ENCODE results near the gene PGA5. TPM values are rescaled to one million over a fixed set of nuclear protein-coding genes. Genes with fewer than 3 reads are reported as not detected.
A peak's percentile ranks its signal among the peaks of the same experiment; 100 is the strongest.

PGA5 gene
- total RNA-seq, 3 donors from 2014 or later (not counting 1 experiment from before 2014, with no cell fraction given): not detected

DNA sequence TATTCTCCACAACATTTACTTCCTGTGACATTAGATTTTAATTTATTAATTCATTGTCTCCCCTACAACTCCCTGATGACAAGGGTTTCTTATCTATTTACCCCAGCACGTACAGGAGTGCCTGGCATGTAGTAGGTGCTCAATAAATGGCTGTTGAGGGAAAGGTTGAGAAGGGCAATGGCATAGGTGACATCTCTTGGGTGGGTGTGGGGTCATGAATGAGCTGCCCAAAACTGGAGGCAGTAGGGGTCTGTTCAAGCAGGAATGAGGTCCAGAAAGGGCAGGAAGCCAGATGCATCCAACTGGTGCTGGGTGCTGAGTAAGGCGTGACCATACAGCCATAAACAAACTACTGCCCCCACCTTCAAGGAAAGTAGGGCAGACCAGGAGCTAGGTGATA is 51.4 kb downstream of the PGA5 start:
- Mint-ChIP-seq H3K27ac (no peak overlapping the region), H3K4me1 (peaks cover 14 to 20% of the 10 kb centered on the region in 2 donors), H3K9me3 (no peaks in the 10 kb centered on the region), H3K36me3 (no peaks in the 10 kb centered on the region), H3K27me3 (ENCODE audit: low read depth in 2 of 2) (peaks cover 0 to 15% of the 10 kb centered on the region in 2 donors), H3K4me3 (peak overlapping the region; percentile 38)
- Histone ChIP-seq H3K27ac (ENCODE audit: low read length) (no peak overlapping the region), H3K36me3 (ENCODE audit: control insufficient read depth, insufficient read depth, low read length) (no peaks in the 10 kb centered on the region), H3K9me3 (ENCODE audit: control insufficient read depth, insufficient read depth, low read length) (no peaks in the 10 kb centered on the region), H3K4me3 (ENCODE audit: low read length) (no peak overlapping the region), H3K27me3 (ENCODE audit: control insufficient read depth, insufficient read depth, low read length) (peaks cover 9% of the 10 kb centered on the region), H3K4me1 (ENCODE audit: control insufficient read depth, insufficient read depth, low read length) (peaks cover 22% of the 10 kb centered on the region)
- no peak for ATAC-seq
- 100% methylated on average over 2 of the region's 2 CpGs for WGBS (ENCODE audit: insufficient coverage)
- no peak for DNase-seq
- intact Hi-C loops (cut with micrococcal nuclease): no loop called here
- TF ChIP-seq, protein P1, sequence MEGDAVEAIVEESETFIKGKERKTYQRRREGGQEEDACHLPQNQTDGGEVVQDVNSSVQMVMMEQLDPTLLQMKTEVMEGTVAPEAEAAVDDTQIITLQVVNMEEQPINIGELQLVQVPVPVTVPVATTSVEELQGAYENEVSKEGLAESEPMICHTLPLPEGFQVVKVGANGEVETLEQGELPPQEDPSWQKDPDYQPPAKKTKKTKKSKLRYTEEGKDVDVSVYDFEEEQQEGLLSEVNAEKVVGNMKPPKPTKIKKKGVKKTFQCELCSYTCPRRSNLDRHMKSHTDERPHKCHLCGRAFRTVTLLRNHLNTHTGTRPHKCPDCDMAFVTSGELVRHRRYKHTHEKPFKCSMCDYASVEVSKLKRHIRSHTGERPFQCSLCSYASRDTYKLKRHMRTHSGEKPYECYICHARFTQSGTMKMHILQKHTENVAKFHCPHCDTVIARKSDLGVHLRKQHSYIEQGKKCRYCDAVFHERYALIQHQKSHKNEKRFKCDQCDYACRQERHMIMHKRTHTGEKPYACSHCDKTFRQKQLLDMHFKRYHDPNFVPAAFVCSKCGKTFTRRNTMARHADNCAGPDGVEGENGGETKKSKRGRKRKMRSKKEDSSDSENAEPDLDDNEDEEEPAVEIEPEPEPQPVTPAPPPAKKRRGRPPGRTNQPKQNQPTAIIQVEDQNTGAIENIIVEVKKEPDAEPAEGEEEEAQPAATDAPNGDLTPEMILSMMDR (IDR thresholded peaks at IDR 0.05): no peak

- ATAC-seq (peak; percentile 39 to 47 (median 46)), DNase-seq (peak; percentile 19 to 31)
- Mint-ChIP-seq H3K36me3 (no peaks in the 10 kb centered on the region), H3K27ac (no peak overlapping the region), H3K9me3 (no peaks in the 10 kb centered on the region), H3K4me3 (peak overlapping the region; percentile 81), H3K4me1 (peaks cover 31 to 38% of the 10 kb centered on the region in 2 donors), H3K27me3 (ENCODE audit: low read depth in 2 of 2) (peaks cover 0 to 15% of the 10 kb centered on the region in 2 donors)
- Histone ChIP-seq H3K4me1 (ENCODE audit: control insufficient read depth, insufficient read depth, low read length) (peaks cover 32% of the 10 kb centered on the region), H3K9me3 (ENCODE audit: control insufficient read depth, insufficient read depth, low read length) (no peaks in the 10 kb centered on the region), H3K27ac (ENCODE audit: low read length) (no peak overlapping the region), H3K36me3 (ENCODE audit: control insufficient read depth, insufficient read depth, low read length) (peaks cover under 1% of the 10 kb centered on the region), H3K27me3 (ENCODE audit: control insufficient read depth, insufficient read depth, low read length) (peaks cover 9% of the 10 kb centered on the region), H3K4me3 (ENCODE audit: low read length) (peak overlapping the region; percentile 10)
- TF ChIP-seq, protein P1 (IDR thresholded peaks at IDR 0.05): no peak
- WGBS (ENCODE audit: insufficient coverage): 1% methylated on average over 60 of the region's 60 CpGs
- intact Hi-C loops (cut with micrococcal nuclease): no loop called here
Measured at GRCh38 chr11:61293867-61294716, 53.1 kb downstream of the PGA5 start.

DNA sequence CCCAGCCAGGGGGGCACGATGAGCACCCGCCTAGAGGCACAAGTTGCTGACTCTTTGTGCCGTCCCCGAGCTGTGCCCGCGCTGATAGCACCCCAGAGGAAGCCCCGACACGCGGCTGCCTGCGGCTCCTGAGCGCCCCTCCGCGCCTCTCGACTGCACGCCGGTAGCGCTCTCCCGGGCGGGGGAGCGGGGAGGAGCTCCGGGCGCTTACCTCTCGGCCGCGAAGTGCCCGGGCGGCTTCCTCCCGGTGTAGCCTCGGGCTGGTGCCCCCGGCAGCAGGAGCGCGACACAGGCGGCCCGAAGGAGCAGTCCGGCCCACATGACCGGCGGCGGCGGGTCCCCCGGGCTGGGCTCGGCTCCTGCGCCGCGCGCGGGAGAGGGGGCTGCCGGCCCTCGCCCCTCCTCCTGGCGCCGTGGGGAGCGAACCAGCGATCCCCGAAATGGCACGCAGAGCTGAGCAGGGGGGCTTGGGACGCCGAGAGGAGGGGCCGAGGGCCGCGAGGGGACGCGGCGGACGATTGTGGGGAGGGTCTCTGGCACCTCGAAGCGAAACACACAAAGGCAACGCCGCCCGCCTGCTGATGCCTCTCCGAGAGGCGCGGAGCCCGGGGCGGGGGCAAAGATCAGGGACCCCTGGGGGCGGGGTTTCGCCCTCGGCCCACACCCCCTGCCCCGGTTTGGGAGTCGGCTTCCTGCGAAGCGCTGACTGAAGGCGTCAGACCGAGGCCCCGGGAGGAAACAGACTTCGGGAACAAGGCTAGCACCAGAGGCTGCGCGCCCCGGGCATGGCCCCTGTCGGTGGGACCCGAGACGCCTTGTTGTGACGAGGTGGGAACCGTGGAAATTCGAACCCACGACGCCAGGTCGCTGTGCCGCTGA is 54.0 kb downstream of the PGA5 start, which contains the start of gene VWCE:
TSS of gene VWCE (minus strand) at position 600 of the 879 bp plus-strand sequence. CDS start at position 321, 279 bp downstream.
- H3K4me1 ChIP-seq (ENCODE audit: control insufficient read depth, insufficient read depth, low read length): peaks cover 32% of the 10 kb centered on the region
- H3K36me3 ChIP-seq (ENCODE audit: control insufficient read depth, insufficient read depth, low read length): peaks cover 7% of the 10 kb centered on the region
- no peaks in the 10 kb centered on the region for H3K36me3 Mint-ChIP-seq
- H3K4me3 ChIP-seq (ENCODE audit: low read length): peak within 1 kb of the TSS; percentile 38
- no peak within 1 kb of the TSS for H3K27ac Mint-ChIP-seq
- H3K27me3 ChIP-seq (ENCODE audit: control insufficient read depth, insufficient read depth, low read length): peaks cover 9% of the 10 kb centered on the region
- no peaks in the 10 kb centered on the region for H3K9me3 Mint-ChIP-seq
- H3K4me1 Mint-ChIP-seq: peaks cover 32 to 39% of the 10 kb centered on the region in 2 donors
- ATAC-seq (peak; percentile 82 to 89 (median 84)), DNase-seq (peak; percentile 37 to 75)
- TF ChIP-seq, protein P1 (IDR thresholded peaks at IDR 0.05): no peak
- intact Hi-C loops (cut with micrococcal nuclease): no loop called here
- H3K27ac ChIP-seq (ENCODE audit: low read length): no peak within 1 kb of the TSS
- H3K9me3 ChIP-seq (ENCODE audit: control insufficient read depth, insufficient read depth, low read length): no peaks in the 10 kb centered on the region
- under 1% methylated on average over 97 of the region's 97 CpGs for WGBS (ENCODE audit: insufficient coverage)
- peak within 1 kb of the TSS; percentile 81 for H3K4me3 Mint-ChIP-seq
- H3K27me3 Mint-ChIP-seq (ENCODE audit: low read depth in 2 of 2): peaks cover 0 to 15% of the 10 kb centered on the region in 2 donors
